HG02885 (cell line): ENCODE results near the gene ZCWPW1.

ENCODE experiments used
- ATAC-seq: cut with Tn5 transposase; IDR thresholded peaks from one replicate; pipeline ENCODE4 v1.9.1; 2021; ENCODE audit warnings: mild to moderate bottlenecking; ENCODE audit not compliant: unreplicated experiment, poor library complexity

The ZCWPW1 gene

GRCh38 chr7:100433592-100434296 is 5.2 kb upstream of the ZCWPW1 start:
- ATAC-seq, result no peak

- no peak for ATAC-seq
These were observed 4.7 kb upstream of the ZCWPW1 start for GRCh38 chr7:100433276-100433591.

- no peak for ATAC-seq
These were observed 4.2 kb upstream of the ZCWPW1 start for GRCh38 chr7:100432621-100433275.

- no peak for ATAC-seq
These were observed 3.5 kb upstream of the ZCWPW1 start for GRCh38 chr7:100432053-100432452.

GRCh38 chr7:100431286-100431735 is 2.8 kb upstream of the ZCWPW1 start:
- no peak for ATAC-seq

DNA sequence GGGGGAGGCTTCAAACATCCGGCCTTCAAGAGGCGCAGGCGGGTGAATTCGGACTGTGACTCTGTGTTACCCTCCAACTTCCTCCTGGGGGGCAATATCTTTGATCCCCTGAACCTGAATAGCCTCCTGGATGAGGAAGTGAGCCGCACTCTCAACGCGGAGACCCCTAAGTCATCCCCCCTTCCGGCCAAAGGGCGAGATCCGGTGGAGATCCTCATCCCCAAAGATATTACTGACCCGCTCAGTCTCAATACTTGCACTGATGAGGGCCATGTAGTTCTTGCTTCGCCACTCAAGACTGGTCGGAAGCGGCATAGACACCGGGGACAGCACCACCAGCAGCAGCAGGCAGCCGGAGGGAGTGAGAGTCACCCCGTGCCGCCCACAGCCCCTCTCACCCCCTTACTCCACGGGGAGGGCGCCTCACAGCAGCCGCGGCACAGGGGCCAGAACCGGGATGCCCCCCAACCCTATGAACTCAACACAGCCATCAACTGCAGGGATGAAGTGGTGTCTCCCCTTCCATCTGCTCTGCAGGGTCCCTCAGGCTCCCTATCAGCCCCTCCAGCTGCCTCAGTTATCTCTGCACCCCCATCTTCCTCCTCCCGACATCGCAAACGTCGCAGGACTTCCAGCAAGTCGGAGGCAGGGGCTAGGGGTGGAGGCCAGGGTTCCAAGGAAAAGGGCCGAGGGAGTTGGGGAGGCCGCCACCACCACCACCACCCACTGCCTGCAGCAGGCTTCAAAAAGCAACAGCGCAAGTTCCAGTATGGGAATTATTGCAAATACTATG is 2.2 kb upstream of the ZCWPW1 start:
- ATAC-seq, result no peak

- peak; percentile 41 for ATAC-seq
These were observed 1.4 kb upstream of the ZCWPW1 start, which contains the start of gene MEPCE for GRCh38 chr7:100429637-100430492. Gene MEPCE (plus strand): TSS chr7:100429831. CDS start chr7:100430019, 188 bp downstream.

- peak; percentile 53 for ATAC-seq
These were observed 599 bp upstream of the ZCWPW1 start for GRCh38 chr7:100428967-100429636.

GRCh38 chr7:100427762-100428198 is 723 bp downstream of the ZCWPW1 start:
- ATAC-seq, result no peak

DNA sequence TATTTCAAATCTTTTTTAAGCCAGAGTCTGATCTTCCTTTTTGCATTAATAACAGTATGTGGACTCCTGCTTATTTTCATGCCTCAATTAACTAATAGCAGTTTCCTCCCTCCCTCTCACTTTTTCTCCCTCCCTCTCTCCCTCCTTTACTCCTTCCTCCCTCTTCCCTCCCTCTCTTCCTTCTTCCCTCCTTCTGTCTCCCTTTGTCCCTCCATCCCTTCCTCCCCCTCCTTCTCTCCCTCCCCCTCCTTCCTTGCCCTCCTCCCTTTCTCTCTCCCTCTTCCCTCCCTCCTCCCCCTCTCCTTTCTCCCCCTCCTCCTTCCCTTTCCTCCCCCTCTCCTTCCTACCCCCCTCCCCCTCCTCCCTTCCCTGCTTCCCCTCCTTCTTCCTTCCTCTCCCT is 2.0 kb downstream of the ZCWPW1 start:
- ATAC-seq, result no peak

DNA sequence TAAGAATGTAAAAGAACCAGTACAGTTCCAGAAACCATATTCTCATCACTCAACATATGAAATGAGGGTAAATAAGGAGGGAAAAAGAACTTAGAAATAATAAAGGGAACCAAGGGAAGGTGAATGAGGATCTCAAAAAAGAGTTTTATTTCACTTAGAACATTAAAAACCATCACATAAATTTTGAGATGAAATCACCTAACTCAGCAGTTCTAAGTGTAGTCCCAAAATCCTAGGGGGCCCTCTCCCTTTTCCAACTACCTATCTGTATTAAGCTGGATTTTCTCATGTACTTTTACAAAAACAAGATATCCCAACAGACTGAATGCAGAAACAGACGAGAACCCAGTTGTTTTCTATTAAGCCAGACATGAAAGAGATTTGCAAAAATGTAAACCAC is 3.2 kb downstream of the ZCWPW1 start:
- ATAC-seq, result no peak

DNA sequence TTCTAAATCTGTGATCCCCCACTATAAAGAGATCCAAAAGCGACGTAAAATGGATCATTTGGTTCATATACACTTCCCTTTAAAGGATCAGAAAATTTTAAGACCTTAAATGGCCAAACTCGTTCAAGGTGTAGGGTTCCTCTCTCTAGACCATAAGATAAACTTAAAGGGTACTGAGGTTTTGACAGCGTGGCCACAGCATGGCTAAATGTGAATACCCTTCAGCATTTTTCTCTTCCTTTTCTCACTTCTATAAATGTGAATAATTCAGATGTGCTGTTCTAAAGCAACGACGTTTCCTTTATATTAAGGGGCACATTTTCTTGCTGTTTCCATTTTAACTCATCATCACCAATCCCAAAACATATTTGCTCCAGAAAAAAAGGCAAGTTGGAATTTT is 5.2 kb downstream of the ZCWPW1 start:
- ATAC-seq, result no peak

- ATAC-seq, result no peak
These were observed 8.8 kb downstream of the ZCWPW1 start for GRCh38 chr7:100419660-100420226.

DNA sequence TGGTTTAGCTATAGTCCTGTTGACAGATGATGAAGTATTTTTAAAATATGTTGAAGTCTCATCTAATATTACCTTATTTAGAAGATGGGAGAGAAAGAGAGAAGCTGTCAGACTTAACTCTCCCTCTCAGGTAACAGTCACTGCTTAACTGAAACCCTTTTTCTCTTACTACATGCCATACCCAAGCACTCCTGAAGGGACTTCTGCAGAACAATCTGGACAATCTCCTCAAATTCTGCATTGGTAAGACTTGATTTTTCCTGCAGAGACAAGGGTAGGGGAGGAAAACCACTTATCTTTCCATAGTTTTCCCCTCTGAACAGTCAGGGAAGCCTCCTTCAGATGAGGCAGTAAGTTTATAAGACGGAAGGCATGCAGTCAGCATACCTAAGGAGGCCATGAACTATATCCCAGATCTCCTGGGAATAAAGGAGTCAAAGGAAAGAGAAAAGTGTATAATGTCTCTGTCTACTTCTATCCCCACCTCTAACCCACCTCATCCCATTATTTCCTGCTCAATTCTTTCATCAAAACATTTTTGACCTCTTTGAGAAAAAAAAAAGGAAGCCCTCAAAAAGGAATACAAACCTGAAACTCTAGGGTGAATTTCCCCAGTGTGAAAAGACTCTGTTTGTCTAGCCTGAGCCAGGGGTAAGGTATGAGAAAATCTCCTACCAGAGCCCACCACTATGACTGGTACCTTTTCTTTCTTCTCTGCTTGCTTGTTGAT is 9.4 kb downstream of the ZCWPW1 start:
- ATAC-seq, result no peak

DNA sequence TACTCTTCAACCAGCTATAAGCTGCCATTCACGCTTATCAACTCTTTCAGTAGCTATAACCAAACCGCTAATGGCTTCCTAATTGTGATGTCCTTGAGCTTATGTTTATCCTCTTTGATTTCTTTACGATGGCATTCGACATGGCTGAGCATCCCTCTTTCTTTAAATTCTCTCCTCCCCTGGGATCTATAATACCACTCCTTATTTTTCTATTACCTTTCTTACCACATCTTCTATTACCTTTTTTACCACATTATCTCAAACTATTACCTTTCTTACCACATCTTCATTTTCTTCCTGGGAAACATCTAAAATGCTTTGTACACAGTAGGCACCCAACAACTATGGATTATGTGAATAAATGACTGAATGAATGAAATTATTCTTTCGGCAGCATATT is 13.1 kb downstream of the ZCWPW1 start:
- ATAC-seq, result no peak

DNA sequence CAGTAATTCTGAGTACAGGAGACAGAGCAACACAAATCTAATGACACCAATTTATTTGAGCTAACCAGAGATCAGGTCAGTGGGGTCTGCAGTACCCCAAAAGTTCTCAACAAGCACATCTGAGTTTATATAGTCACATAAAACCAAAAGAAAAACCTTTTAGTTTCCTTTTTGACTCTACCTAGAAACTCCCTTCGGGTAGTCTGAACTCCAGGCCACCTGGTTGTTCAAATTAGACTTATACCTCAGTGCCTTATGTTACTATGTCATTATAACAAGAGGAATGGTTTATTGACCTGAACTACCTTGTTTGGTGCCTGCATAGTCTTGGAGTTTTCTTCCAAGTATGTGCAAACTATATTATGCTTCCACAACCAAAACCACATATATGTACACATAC is 14.6 kb downstream of the ZCWPW1 start:
- no peak for ATAC-seq

GRCh38 chr7:100413346-100413745 is 15.2 kb downstream of the ZCWPW1 start:
- ATAC-seq, result no peak

GRCh38 chr7:100411101-100411500 is 17.4 kb downstream of the ZCWPW1 start:
- no peak for ATAC-seq
